DND-41 (cell line): ENCODE data around the gene P3H4.
A peak's percentile ranks its signal among the peaks of the same experiment; 100 is the strongest.

Source experiments
- ATAC-seq: fragments of 200-7000 bp; cut with Tn5 transposase; 3 replicates; pipeline ENCODE4 v1.9.1; 2021; ENCODE audit warnings: low read depth; ENCODE audit not compliant: insufficient read depth
- DNase-seq: peaks from one replicate; pipeline ENCODE4 v3.0.0-alpha.2; 2020
- H2AFZ ChIP-seq: 2 replicates; pipeline ENCODE4 v1.6.0; 2012; ENCODE audit warnings: low read depth, low read length
- H3K27ac ChIP-seq: 2 replicates; pipeline ENCODE4 v1.5.1; 2012; ENCODE audit warnings: low read length, inconsistent platforms
- H3K27me3 ChIP-seq: fragments of 200-600 bp; sonication (generic); 2 replicates; pipeline ENCODE4 v1.6.0; 2012; ENCODE audit warnings: low read length, mild to moderate bottlenecking, inconsistent platforms; ENCODE audit not compliant: insufficient read depth, poor library complexity
- H3K36me3 ChIP-seq: 2 replicates; pipeline ENCODE4 v1.5.1; 2012; ENCODE audit warnings: low read length, inconsistent platforms; ENCODE audit not compliant: insufficient read depth
- H3K4me1 ChIP-seq: 2 replicates; pipeline ENCODE4 v1.5.1; 2012; ENCODE audit warnings: mild to moderate bottlenecking, low read length; ENCODE audit not compliant: insufficient read depth
- H3K4me2 ChIP-seq: 2 replicates; pipeline ENCODE4 v1.6.0; 2012; ENCODE audit warnings: mild to moderate bottlenecking, moderate library complexity, low read length, inconsistent platforms; ENCODE audit not compliant: insufficient read depth
- H3K4me3 ChIP-seq, 2 experiments: fragments of 200-600 bp in 1 of 2; shearing (Covaris generic) in 1 of 2; 2 replicates each; pipeline ENCODE4 v1.5.1; 2012 to 2016; ENCODE audit warnings: inconsistent platforms in 2 of 2, low read length in 2 of 2, mild to moderate bottlenecking in 2 of 2, low read depth in 1 of 2, moderate library complexity in 1 of 2
- H3K79me2 ChIP-seq: 2 replicates; pipeline ENCODE4 v1.6.0; 2012; ENCODE audit warnings: low read length, inconsistent platforms; ENCODE audit not compliant: insufficient read depth
- H3K9ac ChIP-seq: 2 replicates; pipeline ENCODE4 v1.6.0; 2012; ENCODE audit warnings: low read depth, mild to moderate bottlenecking, inconsistent platforms, low read length, moderate library complexity
- H3K9me3 ChIP-seq: 2 replicates; pipeline ENCODE4 v1.5.1; 2012; ENCODE audit warnings: low read length, moderate library complexity, mild to moderate bottlenecking, inconsistent platforms; ENCODE audit not compliant: insufficient read depth, severe bottlenecking
- H4K20me1 ChIP-seq: 2 replicates; pipeline ENCODE4 v1.6.0; 2012; ENCODE audit warnings: low read length; ENCODE audit not compliant: insufficient read depth
- CTCF ChIP-seq: IDR thresholded peaks from 2 replicates; pipeline ENCODE4 v1.5.1; 2012; ENCODE audit warnings: borderline replicate concordance, low read length, moderate library complexity, mild to moderate bottlenecking; ENCODE audit not compliant: poor library complexity, severe bottlenecking; ENCODE audit errors: extremely low read depth
- EZH2 ChIP-seq: IDR thresholded peaks from 3 replicates; pipeline ENCODE4 v1.6.1; 2012; ENCODE audit warnings: borderline replicate concordance, low read depth, mild to moderate bottlenecking, moderate library complexity, low read length, inconsistent platforms; ENCODE audit not compliant: severe bottlenecking

P3H4 gene

DNA sequence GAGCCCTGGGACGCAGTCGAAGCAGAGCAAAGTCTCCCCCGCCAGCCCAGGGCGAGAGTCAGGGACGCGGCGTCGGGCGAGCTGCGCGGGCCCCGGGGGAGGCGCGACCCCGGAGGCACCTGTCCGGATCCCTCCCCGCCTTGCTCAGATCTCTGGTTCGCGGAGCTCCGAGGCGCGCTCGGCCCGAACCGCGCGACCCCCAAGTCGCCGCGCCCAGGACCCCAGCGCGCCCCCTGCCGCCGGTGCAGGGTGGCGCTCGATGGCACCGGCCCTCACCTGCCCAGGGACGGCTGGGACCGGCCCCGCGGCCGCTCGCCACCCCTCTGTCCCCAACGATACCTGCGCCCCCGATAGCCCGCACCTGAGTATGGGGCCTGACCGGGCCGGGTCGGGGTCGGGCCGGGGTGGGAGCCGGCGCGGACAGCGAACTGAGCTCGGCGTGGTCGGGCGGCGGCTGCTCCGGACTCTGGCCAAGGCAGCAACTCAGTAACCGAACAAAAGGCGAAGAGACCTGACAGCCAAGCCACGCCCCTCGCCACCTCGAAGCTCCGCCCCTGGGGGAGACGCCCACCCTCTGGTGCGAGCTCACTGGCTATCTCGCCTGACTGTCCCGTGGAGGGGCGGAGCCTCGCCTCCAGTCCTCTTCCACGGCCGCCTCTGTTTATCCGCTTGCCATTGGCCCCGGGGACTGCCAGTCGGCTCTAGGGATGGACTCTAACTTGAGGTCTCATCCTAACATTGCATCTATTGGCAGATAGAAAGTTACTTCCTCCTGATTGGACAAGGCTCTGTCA, 25.3 kb downstream of the P3H4 start, which contains the start of gene JUP:
TSS of gene JUP (minus strand) at position 485 of the 794 bp plus-strand sequence. CDS start 14,857 bp downstream, outside the sequence.
- Histone ChIP-seq H2AFZ (no peak within 1 kb of the TSS), H3K4me1 (no peaks in the 10 kb centered on the region), H3K36me3 (no peaks in the 10 kb centered on the region), H3K27ac (no peak within 1 kb of the TSS), H3K27me3 (peaks cover 4% of the 10 kb centered on the region), H3K79me2 (no peaks in the 10 kb centered on the region), H3K4me3 (no peak within 1 kb of the TSS), H3K9ac (no peak within 1 kb of the TSS), H3K9me3 (no peaks in the 10 kb centered on the region), H4K20me1 (no peaks in the 10 kb centered on the region), H3K4me2 (no peak within 1 kb of the TSS)
- ATAC-seq = peak; percentile 54; the same call in 1 of the 3 replicates
- DNase-seq = peak; percentile 32
- TF ChIP-seq EZH2 (no peak), CTCF (no peak)

DNA sequence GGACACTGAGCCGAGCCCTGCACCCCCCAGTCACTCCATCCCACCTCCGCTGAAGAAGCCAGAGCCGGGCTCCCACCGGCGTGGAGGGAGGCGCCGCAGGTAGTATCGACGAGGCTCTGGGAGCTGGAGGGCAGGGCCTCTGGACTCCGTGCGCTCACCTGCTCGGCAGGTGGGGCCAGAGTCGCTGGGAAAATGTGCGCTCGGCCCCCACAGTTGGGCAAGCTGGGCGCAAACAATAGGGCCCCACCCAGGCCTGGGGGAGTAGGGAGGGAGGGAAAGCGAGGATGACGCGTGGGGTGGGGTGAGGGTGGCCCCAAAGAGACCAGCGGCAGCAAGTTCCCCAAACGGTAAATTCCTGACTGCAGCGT, 25.9 kb downstream of the P3H4 start:
- Histone ChIP-seq H3K79me2 (no peaks in the 10 kb centered on the region), H3K4me1 (no peaks in the 10 kb centered on the region), H3K4me2 (no peak overlapping the region), H4K20me1 (no peaks in the 10 kb centered on the region), H3K4me3 (no peak overlapping the region), H2AFZ (no peak overlapping the region), H3K27ac (no peak overlapping the region), H3K27me3 (peaks cover 4% of the 10 kb centered on the region), H3K9ac (no peak overlapping the region), H3K9me3 (no peaks in the 10 kb centered on the region), H3K36me3 (no peaks in the 10 kb centered on the region)
- no peak for DNase-seq
- TF ChIP-seq EZH2 (no peak), CTCF (no peak)
- no peak for ATAC-seq

- Histone ChIP-seq H3K9ac (no peak overlapping the region), H3K4me2 (no peak overlapping the region), H2AFZ (no peak overlapping the region), H3K27me3 (peaks cover 4% of the 10 kb centered on the region), H4K20me1 (no peaks in the 10 kb centered on the region), H3K27ac (no peak overlapping the region), H3K4me3 (no peak overlapping the region), H3K4me1 (no peaks in the 10 kb centered on the region), H3K79me2 (no peaks in the 10 kb centered on the region), H3K36me3 (no peaks in the 10 kb centered on the region), H3K9me3 (no peaks in the 10 kb centered on the region)
- DNase-seq (no peak), ATAC-seq (no peak)
- no peak for TF ChIP-seq CTCF
Measured at GRCh38 chr17:41785091-41785858, 26.5 kb downstream of the P3H4 start.
